ENCODE data around the gene NGEF.

Gene NGEF

DNA sequence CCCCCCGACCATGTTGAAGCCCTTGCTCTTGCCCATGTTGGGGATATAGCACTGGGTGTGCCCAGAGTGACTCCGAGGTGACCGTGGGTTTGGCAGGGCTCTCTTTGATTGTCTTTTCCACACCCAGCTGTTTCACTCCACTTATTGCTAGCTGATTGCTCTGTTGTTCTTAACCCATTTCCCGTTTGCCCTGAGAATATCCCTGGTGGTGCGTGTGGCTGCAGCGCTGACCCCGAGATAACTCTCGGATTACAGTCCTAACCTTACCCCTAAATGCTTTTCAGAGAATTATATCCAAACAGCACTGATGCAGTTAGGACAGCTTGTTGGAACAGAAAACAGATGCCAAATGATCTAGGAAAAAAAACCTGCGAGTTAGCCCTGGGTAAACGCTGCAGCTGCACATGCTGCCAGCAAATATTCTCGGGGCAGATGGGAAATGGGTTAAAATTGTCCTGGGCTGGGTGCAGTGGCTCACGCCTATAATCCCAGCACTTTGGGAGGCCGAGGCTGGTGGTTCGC, 177.3 kb downstream of the NGEF start:
- DNase-seq (ENCODE audit: low read depth) = no peak
- H3K4me3 ChIP-seq (replicated peaks; ENCODE audit: low read depth, low read length) = no peak overlapping the region
- TF ChIP-seq, protein P1, sequence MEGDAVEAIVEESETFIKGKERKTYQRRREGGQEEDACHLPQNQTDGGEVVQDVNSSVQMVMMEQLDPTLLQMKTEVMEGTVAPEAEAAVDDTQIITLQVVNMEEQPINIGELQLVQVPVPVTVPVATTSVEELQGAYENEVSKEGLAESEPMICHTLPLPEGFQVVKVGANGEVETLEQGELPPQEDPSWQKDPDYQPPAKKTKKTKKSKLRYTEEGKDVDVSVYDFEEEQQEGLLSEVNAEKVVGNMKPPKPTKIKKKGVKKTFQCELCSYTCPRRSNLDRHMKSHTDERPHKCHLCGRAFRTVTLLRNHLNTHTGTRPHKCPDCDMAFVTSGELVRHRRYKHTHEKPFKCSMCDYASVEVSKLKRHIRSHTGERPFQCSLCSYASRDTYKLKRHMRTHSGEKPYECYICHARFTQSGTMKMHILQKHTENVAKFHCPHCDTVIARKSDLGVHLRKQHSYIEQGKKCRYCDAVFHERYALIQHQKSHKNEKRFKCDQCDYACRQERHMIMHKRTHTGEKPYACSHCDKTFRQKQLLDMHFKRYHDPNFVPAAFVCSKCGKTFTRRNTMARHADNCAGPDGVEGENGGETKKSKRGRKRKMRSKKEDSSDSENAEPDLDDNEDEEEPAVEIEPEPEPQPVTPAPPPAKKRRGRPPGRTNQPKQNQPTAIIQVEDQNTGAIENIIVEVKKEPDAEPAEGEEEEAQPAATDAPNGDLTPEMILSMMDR (IDR thresholded peaks at IDR 0.05; ENCODE audit: low read length, missing control alignments) = no peak

DNA sequence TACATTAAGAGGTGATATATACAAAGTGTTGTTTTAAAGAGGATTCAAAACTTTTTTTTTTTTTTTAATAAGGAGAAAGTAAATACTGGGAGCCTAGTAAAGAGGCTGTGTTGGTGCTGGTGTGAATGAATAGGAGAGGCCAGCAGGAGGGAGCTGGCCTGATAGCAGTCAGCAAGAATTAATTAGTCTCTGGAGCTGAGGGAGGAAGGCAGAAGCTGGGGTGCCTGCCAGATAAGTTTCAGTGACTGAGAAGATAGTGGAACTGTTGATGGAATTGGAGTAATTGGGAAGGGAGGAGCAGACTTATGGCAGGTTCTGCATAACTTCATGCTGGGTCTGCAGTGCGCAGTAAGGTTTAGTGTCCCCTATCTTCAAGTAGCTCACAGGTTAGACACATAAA, 179.2 kb downstream of the NGEF start:
- TF ChIP-seq, protein P1 (IDR thresholded peaks at IDR 0.05; ENCODE audit: low read length, missing control alignments) = no peak
- no peak for DNase-seq (ENCODE audit: low read depth)
- H3K4me3 ChIP-seq (replicated peaks; ENCODE audit: low read depth, low read length) = no peak overlapping the region

DNA sequence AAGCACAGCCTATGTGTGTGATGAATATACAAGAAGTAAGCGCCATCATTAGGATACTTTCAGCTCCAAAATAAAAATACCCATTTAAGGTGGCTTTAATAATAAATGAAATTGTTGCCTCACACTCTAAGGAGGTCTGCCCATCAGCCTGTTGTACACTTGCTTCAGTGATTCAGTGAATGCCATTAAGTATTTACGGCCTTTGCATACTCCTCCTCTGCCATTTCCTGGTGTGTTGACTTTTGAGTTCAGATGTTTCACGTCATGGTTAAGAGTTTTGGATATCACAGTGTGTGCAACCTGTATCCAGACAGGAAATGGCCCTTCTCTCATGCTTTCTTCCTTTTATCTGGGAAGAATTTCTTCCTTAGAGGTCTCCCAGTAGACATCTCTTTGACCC, 181.6 kb downstream of the NGEF start:
- TF ChIP-seq, protein P1 (IDR thresholded peaks at IDR 0.05; ENCODE audit: low read length, missing control alignments) = no peak
- no peak overlapping the region for H3K4me3 ChIP-seq (replicated peaks; ENCODE audit: low read depth, low read length)
- DNase-seq (ENCODE audit: low read depth) = no peak

DNA sequence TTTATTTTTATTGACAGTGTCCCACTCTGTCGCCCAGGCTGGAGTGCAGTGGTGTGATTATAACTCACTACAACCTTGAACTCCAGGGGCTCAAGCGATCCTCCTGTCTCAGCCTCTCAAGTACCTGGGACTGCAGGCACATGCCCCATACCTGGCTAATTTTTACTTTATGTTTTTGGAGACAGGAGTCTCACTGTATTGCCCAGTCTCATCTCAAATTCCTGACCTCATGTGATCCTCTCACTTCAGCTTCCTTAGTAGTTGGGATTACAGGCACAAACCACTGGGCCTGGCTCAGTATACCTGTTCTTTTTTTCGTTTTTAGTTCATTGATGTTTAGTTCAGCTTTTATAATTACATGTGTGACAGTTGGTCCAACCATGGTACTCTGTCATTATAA, 183.1 kb downstream of the NGEF start:
- TF ChIP-seq, protein P1 (IDR thresholded peaks at IDR 0.05; ENCODE audit: low read length, missing control alignments) = no peak
- no peak for DNase-seq (ENCODE audit: low read depth)
- no peak overlapping the region for H3K4me3 ChIP-seq (replicated peaks; ENCODE audit: low read depth, low read length)
